Fibroblast of lung (primary cell): ENCODE data around the gene CD68.

Experiments used
- CTCF ChIP-seq, 2 donors: IDR thresholded peaks in 1 of 2; conservative IDR thresholded peaks in 1 of 2; 1 replicate in 1 of 2; 2 replicates in 1 of 2; pipeline ENCODE4 v1.5.1; 2011 to 2012; ENCODE audit warnings: low read length in 2 of 2, control low read depth in 1 of 2, inconsistent platforms in 1 of 2, low read depth in 1 of 2, mild to moderate bottlenecking in 1 of 2
- EZH2 ChIP-seq: IDR thresholded peaks from 2 replicates; pipeline ENCODE4 v1.5.1; 2012; ENCODE audit warnings: low read length, control low read depth, mild to moderate bottlenecking; ENCODE audit errors: missing control alignments

GRCh38 chr17:7582396-7583252, 3.2 kb downstream of the CD68 start:
- TF ChIP-seq CTCF (conservative IDR thresholded peaks at IDR 0.05 in 1 of 2, IDR thresholded peaks at IDR 0.05 in 1 of 2; ENCODE audit: low read depth in 1 of 2, low read length in 2 of 2) (no peak), EZH2 (no peak)
